HL-60 (cell line): ENCODE results near the gene WWP2.

Source experiments
- DNase-seq, 2 experiments: peaks; one replicate each; pipeline ENCODE4 v3.0.0-alpha.2; 2010 to 2020; ENCODE audit warnings: low read depth in 1 of 2, low spot score in 1 of 2
- H3K27ac ChIP-seq: fragments of 250-450 bp; sonication (Bioruptor Pico); replicated peaks from 2 replicates; pipeline ENCODE4 v1.5.1; 2020; ENCODE audit warnings: mild to moderate bottlenecking, moderate library complexity
- H3K27me3 ChIP-seq: fragments of 250-450 bp; sonication (Bioruptor Pico); 2 replicates; pipeline ENCODE4 v1.5.1; 2021; ENCODE audit warnings: mild to moderate bottlenecking, moderate library complexity; ENCODE audit not compliant: insufficient read depth, poor library complexity, severe bottlenecking
- H3K4me3 ChIP-seq: replicated peaks from 2 replicates; pipeline ENCODE4 v1.5.1; 2011; ENCODE audit warnings: mild to moderate bottlenecking, control low read depth, low read length; ENCODE audit not compliant: insufficient read depth
- CTCF ChIP-seq: IDR thresholded peaks from one replicate; pipeline ENCODE4 v1.5.1; 2011; ENCODE audit warnings: low read length, control low read depth, inconsistent platforms; ENCODE audit not compliant: insufficient read depth
- GABPA ChIP-seq: IDR thresholded peaks from 2 replicates; pipeline ENCODE4 v1.6.1; 2012; ENCODE audit warnings: low read depth
- POLR2AphosphoS5 ChIP-seq: IDR thresholded peaks from 2 replicates; pipeline ENCODE4 v1.6.1; 2012; ENCODE audit warnings: low read depth
- REST ChIP-seq: IDR thresholded peaks from 2 replicates; pipeline ENCODE4 v1.6.1; 2012; ENCODE audit warnings: low read depth; ENCODE audit not compliant: insufficient replicate concordance
- SPI1 ChIP-seq: IDR thresholded peaks from 2 replicates; pipeline ENCODE4 v1.6.1; 2012; ENCODE audit warnings: low read depth, mild to moderate bottlenecking, borderline replicate concordance

The WWP2 gene

GRCh38 chr16:69893106-69893505 lies 131.0 kb downstream of the WWP2 start:
- H3K27ac ChIP-seq = no peak overlapping the region
- H3K4me3 ChIP-seq = no peak overlapping the region
- TF ChIP-seq POLR2AphosphoS5 (no peak), REST (no peak), GABPA (no peak), SPI1 (no peak), CTCF (no peak)
- no peak for DNase-seq
- no peaks in the 10 kb centered on the region for H3K27me3 ChIP-seq

- Histone ChIP-seq H3K4me3 (no peak overlapping the region), H3K27ac (no peak overlapping the region), H3K27me3 (no peaks in the 10 kb centered on the region)
- TF ChIP-seq GABPA (no peak), SPI1 (no peak), POLR2AphosphoS5 (no peak), CTCF (no peak), REST (no peak)
- DNase-seq = no peak
Observed at GRCh38 chr16:69894676-69895075, 132.5 kb downstream of the WWP2 start.

- H3K27me3 ChIP-seq = no peaks in the 10 kb centered on the region
- no peak for DNase-seq
- no peak overlapping the region for H3K4me3 ChIP-seq
- H3K27ac ChIP-seq = no peak overlapping the region
- no peak for TF ChIP-seq GABPA
- TF ChIP-seq CTCF = no peak
Observed at GRCh38 chr16:69903865-69904415, 141.8 kb downstream of the WWP2 start.

GRCh38 chr16:69904495-69905170 lies 142.5 kb downstream of the WWP2 start:
- H3K27ac ChIP-seq = no peak overlapping the region
- no peak for TF ChIP-seq POLR2AphosphoS5
- TF ChIP-seq REST = no peak
- no peak for TF ChIP-seq SPI1
- no peak for TF ChIP-seq GABPA
- TF ChIP-seq CTCF = no peak

More at GRCh38 chr16:69904495-69905170, 142.5 kb downstream of the WWP2 start:
- Histone ChIP-seq H3K4me3 (no peak overlapping the region), H3K27me3 (no peaks in the 10 kb centered on the region)
- no peak for DNase-seq
